Myocyte (in vitro differentiated cells): ENCODE results near the gene STUM. TPM values are rescaled to one million over a fixed set of nuclear protein-coding genes. Genes with fewer than 3 reads are reported as not detected.
"Not testable (repeated sequence)": the region's sequence is repeated elsewhere in the genome, so short reads cannot be mapped to it uniquely, and the experiment has no call there.

ENCODE experiments used
- DNase-seq: peaks from one replicate; pipeline ENCODE4 v3.0.0-alpha.2; 2012; ENCODE audit warnings: low read depth
- total RNA-seq: library from RNA; depleted of rRNA; stranded (reverse); fragments of >200 nt; gene quantifications from 2 replicates; pipeline ENCODE4 v1.2.3, GENCODE V29; 2014

The STUM gene
- total RNA-seq, 1 donor from 2014 or later, result 0.16 TPM

DNA sequence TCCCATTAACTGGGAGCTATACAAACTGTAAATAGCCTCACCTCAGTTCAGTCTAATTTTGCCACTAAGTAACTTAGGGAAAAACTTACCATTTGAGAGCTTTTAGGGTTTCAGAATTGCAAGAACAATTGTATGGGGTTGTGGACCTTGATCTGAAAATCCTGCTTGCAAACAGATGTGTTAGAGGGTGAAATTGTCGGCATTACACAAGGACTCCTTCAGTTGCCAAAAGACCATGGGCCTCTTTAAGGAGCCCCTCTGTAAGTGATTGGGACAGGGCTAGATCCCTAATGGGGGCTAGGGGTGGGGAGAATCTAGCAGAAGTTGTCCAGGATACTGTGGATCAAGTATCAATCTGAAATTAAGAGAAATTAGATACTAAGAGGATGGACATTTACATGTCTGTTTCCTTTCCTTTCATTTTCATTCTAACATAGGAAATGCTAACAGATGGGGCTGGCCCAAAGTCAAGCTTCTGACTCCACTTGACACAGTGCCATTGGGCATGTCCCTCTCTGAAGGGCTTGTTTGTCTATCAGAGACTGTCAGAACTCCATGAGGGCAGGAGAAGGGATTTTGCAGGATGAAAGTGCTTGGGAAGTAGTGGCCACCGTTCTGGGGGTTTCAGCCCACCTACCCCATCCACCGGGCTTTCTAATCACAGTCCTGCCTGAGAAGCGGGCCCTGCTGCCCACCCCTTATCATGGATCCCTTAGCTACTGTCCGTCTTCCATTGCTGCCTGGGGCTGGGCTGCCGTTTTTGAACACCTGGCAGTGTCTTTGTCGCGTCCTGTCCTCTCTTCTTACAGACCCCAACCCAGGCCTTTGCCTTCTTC is 54.7 kb downstream of the STUM start:
- peak; percentile 63 for DNase-seq

DNA sequence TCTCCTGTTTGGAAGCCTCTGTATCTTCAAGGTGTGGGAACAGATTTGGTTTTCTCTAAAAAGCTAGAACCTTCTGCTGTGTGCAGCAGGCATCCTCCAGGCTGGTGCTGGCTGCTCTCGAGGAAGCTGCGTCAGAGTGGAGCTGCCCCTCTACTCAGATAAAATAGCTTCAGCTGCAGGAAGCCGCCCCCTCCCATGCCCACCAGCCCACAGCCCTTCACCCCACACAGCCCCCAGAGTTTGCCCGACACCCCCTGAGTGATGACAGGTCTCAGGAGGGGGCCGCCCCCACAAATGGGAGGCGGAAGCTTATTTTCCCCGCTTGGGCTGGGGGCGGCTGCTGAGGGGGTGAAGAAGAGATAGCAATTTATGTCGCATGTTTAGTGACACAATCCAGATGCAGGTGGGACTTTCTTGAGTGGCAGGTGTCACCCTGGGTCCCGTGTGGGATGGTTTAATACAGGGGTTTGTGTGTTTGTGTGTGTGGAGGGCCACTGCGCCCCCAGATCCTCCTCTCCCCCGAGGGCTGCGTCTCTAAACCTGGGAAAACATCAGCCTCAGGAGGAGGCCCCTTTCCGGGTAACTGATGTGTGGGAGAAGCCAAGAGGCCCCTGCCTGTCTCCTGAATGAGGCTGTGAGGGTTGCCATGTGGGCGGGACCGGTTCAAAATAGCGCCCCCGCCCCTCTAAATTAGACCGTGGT is 55.4 kb downstream of the STUM start:
- no peak for DNase-seq

DNA sequence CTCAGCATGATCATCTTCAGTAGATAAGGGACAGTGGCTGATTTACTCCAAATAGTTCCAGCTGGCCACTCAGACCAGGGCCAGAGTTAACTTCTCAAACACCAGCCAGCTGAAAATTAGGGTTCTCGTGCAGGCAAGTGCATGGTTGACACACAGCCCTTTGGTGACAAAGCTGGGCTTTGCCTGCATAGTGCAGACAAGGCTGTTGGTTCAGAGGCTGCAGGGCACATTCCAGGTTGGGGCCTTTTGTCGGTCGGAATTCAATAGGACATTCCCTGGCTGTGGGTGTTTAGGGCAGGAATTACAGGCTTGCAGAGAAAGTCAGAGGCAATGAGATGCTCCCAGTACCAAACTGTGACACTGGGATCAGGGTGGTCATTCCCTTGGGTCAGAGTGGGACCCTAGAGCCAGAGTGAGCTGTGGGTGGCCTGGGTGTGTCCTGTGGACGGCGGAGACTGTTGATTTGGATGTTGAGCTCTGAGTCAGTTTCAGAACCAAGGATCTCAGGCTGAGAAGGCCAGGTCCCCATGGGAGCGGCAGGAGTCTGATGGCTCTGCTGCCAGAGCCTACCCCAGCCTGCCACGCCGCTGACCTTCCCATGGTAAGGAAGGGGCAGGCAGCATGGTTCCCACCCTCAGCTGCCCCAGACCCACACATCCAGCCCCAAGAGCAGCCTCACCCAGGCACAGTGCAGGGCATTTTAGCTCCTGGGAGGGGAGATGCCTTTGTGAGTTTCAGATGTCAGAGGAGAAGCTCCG is 56.2 kb downstream of the STUM start:
- no peak for DNase-seq

- no peak for DNase-seq
These were observed 56.9 kb downstream of the STUM start for GRCh38 chr1:226605318-226605950.

DNA sequence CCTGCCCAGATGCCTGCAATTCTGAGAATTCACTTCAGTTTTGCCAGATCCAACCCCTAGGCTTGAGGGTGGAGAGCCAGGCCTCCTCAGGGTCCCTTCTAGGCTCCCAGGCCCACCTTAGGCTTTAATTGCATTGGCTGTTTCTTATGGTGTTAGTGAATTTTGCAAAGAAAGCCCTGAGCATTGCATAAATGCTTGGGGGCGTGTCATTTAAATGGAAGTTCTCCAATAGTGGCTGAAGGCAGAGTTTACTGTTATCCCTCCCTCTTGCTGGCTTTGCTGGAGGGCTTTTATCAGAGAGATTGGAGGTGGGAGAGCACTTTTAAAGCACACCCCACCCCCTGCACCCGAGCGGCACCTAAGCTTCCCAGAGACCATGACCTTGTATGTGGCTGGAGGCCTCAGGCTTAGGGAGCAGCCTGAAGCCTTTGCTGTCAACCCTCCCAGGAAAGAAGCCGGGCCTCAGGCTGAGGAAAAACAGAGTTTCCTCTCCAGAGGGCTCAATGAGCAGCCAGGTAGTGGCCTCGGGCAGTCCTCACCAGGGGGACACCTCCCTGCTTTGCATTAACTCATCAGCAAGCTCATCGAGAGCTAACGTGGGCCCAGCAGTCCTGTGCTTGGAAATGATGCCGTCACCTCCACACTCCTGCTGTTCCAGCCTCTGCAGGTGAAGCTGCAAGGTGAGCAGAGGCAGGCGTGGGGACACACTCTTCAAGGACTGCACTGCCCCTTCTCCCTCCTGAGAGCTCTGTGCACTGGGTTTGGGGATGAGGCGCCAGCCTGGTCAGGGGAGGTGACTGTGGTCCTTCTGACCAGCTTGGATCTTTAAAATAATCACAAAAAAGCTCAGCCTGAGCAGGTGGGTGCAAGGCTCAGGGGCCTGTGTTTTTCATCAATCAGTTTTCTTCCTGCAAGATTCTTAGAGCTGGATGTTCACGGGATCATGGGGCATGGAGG is 58.0 kb downstream of the STUM start:
- DNase-seq, result no peak

DNA sequence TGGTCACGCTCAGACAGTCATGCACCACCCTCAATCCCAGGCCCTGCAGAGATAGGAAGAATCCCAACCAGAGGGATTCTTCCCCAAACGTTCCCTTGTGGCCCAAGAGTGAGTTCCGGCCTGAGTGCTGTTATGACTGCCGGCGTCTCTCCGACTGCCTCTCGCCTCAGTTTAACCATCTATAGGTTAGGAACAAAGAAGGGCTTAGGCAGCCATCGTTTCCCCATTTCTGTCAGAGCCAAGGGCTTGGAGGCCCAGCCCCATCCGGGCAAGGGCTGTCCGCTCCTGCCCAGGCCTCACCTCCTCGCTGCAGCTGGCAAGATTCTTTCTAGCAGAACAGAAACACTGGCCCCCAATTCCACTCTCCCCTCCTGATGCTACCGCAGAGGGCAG is 58.7 kb downstream of the STUM start:
- DNase-seq, result no peak

- DNase-seq, result no peak
These were observed 59.3 kb downstream of the STUM start for GRCh38 chr1:226607821-226608220.

GRCh38 chr1:226608699-226609505 is 60.3 kb downstream of the STUM start:
- DNase-seq, result peak; percentile 60

DNA sequence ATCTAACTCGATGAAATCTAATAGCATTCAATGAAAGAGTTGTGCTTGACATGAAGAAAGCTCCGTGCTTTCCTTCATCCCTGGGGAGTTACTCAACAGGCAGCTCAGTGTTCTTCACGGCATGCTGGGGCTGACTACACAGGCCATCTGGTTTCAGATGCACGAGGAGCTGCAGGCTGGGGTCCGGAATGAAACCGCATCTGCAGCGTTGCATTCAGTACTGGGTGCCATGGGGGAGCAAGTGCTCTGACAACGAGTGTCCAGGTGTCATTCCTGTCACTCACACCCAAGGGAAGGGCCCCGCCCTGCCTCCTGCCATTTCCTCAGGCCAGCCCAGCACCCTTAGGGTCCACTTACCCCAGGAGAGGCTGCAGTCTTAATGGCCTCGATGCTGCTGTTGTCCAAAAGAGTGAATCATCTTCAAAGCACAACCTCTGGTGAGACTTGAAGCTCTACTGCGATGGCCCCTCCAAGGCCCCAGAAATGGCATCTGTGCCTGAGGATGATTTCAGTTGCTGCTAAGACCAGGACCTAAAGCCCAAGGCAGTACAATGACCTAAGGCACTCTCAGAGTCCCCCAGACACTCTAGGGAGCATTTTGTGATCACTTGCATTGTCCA is 61.4 kb downstream of the STUM start:
- DNase-seq, result no peak

- no peak for DNase-seq
These were observed 62.1 kb downstream of the STUM start for GRCh38 chr1:226610671-226611070.

GRCh38 chr1:226611301-226611700 is 62.7 kb downstream of the STUM start:
- DNase-seq, result no peak

DNA sequence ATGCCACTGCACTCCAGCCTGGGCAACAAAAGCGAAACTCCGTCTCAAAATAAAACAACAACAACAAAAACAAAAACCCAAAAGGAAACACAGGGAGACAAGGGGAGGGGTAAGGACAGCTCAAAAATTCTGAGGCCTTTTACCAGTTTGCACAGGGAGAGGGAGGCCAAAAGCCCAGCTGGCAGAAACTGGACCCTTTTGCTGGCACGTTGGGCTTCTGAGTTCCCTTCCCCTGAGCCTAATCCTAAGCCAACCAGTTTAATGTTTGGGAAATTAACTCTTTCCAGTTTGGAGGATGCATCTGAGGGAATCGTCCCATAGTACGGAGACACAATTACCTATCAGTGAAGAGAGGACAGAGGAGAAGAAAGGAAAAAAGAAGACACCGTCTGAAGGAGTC is 63.4 kb downstream of the STUM start:
- DNase-seq, result not testable (repeated sequence)

DNA sequence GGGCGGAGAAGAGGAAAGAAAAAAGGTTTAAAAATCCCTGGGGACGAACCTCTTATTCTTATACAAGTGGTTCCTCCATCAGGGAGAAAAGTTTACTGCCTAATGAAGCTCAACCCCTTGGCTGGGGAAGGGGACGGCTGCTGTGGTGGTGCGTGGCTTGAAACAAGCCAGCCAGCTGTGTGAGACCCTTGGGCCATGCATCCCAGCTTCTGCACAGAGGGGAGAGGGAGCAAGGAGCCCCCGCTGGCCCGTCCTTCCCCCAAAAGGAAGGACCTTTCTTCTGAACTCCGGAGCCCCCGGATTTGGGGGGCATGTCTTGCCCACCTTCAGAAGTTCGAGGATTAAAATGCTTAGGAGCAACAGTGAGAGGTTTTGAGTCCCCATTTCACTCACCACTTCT is 67.3 kb downstream of the STUM start:
- DNase-seq, result no peak

- DNase-seq, result no peak
These were observed 68.1 kb downstream of the STUM start for GRCh38 chr1:226616636-226617035.

DNA sequence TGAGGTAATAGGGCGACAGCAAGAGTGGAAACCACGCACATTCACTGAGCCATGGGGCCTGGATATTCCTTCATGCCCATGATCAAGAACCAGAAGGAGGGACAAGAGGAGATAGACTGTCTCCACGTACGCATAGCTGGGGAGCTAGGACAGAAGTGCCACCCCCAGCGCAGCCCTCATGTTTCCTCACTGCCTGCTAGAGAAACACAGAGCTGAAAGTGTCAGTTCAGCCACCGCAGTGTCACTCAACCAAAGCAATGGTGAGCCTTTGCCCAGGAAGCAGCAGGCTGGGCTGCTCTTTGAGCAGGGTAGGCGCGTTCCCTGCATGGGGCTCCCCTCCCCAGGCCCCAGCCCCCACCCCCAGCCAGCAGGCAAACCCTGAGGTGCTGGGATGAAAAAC is 68.5 kb downstream of the STUM start:
- DNase-seq, result no peak

DNA sequence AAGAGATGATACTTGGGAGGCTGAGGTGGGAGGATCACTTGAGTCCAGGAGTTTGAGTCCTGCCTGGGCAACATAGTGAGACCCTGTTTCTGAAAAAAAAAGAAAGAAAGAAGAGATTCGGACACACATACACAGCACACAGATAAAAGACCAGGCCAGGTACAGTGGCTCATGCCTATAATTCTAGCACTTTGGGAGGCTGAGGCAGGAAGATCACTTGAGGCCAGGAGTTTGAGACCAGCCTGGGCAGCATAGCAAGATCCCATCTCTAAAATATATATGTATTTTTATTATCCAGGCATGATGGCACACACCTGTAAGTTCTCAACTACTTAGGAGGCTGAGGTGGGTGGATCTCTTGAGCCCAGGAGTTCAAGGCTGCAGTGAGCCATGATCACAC is 69.2 kb downstream of the STUM start:
- DNase-seq, result not testable (repeated sequence)

- DNase-seq, result no peak
These were observed 69.8 kb downstream of the STUM start for GRCh38 chr1:226618380-226618779.

DNA sequence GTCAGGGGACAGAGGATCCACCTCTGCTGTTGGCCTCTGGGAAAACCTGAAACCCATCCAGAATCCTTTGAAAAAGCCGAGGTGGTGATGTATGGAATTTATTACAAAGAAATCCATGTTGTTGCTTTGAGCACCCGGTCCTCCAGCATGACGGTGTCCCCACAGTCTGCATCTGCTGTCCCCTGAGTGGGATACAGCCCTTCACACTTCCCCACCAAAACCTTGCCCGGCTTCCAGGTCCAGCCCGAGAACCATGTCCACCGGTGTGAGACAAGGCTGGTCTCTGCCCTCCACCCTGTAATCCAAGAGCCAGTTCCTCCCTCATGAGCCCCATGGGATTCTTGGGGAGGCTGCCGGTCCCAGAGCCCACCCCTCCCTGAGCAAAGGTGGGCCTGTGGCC is 70.5 kb downstream of the STUM start:
- DNase-seq, result no peak

DNA sequence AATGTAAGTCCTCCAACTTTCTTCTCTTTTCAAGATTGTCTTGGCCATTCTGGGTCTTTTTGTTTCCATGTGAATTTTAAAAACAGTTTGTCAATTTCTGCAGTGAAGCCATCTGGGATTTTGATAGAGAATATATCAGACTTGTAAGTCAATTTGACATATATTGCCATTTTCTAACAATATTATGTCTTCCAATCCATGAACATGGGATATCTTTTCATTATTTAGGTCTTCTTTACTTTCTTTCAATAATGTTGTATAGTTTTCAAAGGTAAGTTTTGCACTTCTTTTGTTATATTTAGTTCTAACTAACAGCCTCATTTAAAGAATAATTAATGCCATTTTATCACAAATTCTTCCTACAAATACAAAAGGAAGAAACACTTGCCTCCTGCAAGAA is 73.4 kb downstream of the STUM start:
- DNase-seq, result no peak
